Measurements from ENCODE around the gene CCDC78. TPM values are rescaled to one million over a fixed set of nuclear protein-coding genes. Genes with fewer than 3 reads are reported as not detected.

The CCDC78 gene
- total RNA-seq, 1 experiment from 2014 or later, result 10.0 TPM

DNA sequence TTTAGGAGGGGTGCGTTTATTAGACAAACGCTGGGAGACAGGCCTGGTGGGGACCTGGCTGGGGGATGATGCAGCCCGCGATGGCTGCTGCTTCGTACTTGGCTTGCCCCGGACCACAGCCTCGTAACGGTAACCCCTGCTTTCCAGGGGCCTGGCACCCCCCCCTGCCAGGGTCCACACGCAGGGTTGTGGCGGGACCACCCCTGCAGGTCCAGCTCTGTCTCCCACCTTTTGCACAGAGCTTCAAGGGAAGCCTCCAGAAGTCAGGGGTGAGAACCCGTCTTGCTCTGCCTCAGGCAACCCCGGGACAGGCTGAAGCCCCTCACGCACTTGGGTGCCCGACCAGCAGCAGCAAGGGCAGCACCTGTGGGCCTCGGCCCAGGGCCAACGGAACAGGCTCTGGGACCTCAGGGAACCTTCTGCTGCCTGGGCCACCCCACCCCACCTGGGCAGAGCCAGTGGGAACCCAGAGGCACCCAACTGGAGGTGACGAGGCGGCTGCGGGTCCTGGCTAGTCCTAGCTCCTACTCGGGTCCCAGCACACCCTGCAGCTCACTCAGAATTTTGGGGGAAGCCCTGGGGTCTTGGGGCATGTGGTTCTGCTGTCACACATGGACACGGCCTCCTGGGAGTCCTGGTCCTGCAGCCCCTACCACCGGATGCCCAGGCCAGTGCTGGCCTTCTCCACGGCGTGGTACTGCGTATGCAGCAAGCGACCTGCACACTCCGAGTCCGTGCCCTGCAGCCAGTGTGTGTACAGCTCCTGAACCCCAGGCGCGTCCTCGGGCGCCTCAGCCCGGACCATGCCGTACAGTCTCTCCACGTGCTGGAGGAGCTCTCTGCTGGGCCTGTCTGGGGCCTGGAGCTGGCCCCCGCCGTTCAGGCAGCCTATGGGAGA, 3.8 kb upstream of the CCDC78 start:
- no TSS peak for BruUV-seq (replicated peaks)
- no peaks in the 10 kb centered on the region for H3K27me3 Mint-ChIP-seq (ENCODE audit: unreplicated experiment)
- intact Hi-C loops (cut with micrococcal nuclease; ENCODE audit: unreplicated experiment), result no loop called here
- TF ChIP-seq, protein P1, sequence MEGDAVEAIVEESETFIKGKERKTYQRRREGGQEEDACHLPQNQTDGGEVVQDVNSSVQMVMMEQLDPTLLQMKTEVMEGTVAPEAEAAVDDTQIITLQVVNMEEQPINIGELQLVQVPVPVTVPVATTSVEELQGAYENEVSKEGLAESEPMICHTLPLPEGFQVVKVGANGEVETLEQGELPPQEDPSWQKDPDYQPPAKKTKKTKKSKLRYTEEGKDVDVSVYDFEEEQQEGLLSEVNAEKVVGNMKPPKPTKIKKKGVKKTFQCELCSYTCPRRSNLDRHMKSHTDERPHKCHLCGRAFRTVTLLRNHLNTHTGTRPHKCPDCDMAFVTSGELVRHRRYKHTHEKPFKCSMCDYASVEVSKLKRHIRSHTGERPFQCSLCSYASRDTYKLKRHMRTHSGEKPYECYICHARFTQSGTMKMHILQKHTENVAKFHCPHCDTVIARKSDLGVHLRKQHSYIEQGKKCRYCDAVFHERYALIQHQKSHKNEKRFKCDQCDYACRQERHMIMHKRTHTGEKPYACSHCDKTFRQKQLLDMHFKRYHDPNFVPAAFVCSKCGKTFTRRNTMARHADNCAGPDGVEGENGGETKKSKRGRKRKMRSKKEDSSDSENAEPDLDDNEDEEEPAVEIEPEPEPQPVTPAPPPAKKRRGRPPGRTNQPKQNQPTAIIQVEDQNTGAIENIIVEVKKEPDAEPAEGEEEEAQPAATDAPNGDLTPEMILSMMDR (IDR thresholded peaks at IDR 0.05; ENCODE audit: unreplicated experiment), result no peak
- no peak overlapping the region for H3K4me3 Mint-ChIP-seq (ENCODE audit: low read depth, unreplicated experiment)
- H3K27ac Mint-ChIP-seq (ENCODE audit: unreplicated experiment), result no peak overlapping the region
- DNase-seq, result no peak
- no peaks in the 10 kb centered on the region for H3K9me3 Mint-ChIP-seq (ENCODE audit: low read depth, unreplicated experiment)
- no peaks in the 10 kb centered on the region for H3K4me1 Mint-ChIP-seq (ENCODE audit: low read depth, unreplicated experiment)
- H3K36me3 Mint-ChIP-seq (ENCODE audit: insufficient read depth, unreplicated experiment), result peaks cover 62% of the 10 kb centered on the region
- CTCF ChIA-PET, result interaction anchor here (0.6 kb wide), 1 partner anchor 24 kb away, joined by 5 read pairs; no protein-coding TSS in a partner anchor

DNA sequence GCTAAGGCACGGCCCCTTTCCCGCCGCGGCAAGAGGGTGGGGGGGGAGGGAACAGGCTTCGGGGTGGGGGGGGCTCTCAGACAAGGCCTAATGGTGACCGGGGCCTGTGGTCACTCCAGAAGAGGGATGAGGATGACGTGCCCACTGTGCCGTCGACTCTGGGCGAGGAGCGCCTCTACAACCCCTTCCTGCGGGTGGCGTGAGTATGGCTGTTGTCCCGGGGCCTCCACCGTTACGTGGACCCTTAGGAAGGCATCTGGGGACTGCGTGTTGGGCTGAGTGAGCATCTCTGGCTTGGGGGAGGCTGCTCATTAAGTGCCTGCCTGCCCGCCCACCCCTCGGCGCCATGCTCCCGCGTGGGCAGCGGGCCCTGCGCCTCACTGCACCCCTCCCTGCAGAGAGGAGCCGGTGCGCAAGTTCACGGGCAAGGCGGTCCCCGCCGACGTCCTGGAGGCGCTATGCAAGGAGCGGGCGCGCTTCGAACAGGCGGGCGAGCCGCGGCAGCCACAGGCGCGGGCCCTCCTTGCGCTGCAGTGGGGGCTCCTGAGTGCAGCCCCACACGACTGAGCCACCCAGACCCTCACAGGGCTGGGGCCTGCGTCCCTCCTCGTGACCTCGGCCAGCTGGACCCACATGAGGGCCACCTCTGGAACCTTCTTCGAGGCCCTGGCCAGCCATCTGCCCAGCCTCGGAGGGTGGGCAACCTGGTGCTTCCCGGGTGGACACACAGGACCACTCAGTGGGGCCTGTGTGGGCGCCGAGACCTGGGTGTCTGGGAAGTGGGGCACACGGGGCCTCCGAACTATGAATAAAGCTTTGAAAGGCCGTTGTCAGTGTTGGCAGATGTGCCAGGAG, 2.9 kb upstream of the CCDC78 start:
- peaks cover 59% of the 10 kb centered on the region for H3K36me3 Mint-ChIP-seq (ENCODE audit: insufficient read depth, unreplicated experiment)
- H3K27me3 Mint-ChIP-seq (ENCODE audit: unreplicated experiment), result no peaks in the 10 kb centered on the region
- intact Hi-C loops (cut with micrococcal nuclease; ENCODE audit: unreplicated experiment), result no loop called here
- no peak overlapping the region for H3K27ac Mint-ChIP-seq (ENCODE audit: unreplicated experiment)
- no TSS peak for BruUV-seq (replicated peaks)
- no peaks in the 10 kb centered on the region for H3K9me3 Mint-ChIP-seq (ENCODE audit: low read depth, unreplicated experiment)
- CTCF ChIA-PET, result no interaction called here
- H3K4me3 Mint-ChIP-seq (ENCODE audit: low read depth, unreplicated experiment), result peak overlapping the region; percentile 74
- DNase-seq, result no peak
- no peaks in the 10 kb centered on the region for H3K4me1 Mint-ChIP-seq (ENCODE audit: low read depth, unreplicated experiment)
- TF ChIP-seq, protein P1 (IDR thresholded peaks at IDR 0.05; ENCODE audit: unreplicated experiment), result no peak

DNA sequence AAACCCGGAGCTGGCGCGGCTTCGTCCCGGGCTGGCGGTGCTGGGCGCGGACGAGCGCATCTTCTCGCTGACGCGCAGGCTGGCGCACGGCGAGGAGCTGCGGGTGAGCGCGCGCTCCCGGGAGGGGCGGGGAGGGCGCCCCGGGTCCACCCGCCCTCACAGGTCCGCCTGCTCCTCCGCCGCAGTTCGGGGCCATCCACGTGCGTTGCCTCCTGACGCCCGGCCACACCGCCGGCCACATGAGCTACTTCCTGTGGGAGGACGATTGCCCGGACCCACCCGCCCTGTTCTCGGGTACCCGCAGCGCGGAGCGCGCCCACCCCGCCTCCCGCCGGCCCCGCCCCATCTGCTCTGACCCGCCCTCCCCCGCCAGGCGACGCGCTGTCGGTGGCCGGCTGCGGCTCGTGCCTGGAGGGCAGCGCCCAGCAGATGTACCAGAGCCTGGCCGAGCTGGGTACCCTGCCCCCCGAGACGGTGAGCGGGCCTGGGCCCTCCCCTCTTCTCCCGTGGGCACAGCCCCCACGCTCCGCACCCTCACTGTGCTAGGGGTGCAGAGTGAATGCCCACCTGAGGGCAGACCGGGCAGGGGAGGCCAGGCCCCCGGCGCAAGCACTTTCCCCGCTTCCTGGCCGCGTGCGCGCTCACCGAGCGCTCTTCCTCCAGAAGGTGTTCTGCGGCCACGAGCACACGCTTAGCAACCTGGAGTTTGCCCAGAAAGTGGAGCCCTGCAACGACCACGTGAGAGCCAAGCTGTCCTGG, 2.1 kb upstream of the CCDC78 start:
- H3K27me3 Mint-ChIP-seq (ENCODE audit: unreplicated experiment), result no peaks in the 10 kb centered on the region
- DNase-seq, result peak; percentile 72
- intact Hi-C loops (cut with micrococcal nuclease; ENCODE audit: unreplicated experiment), result no loop called here
- BruUV-seq (replicated peaks), result no TSS peak
- peak overlapping the region; percentile 74 for H3K4me3 Mint-ChIP-seq (ENCODE audit: low read depth, unreplicated experiment)
- H3K36me3 Mint-ChIP-seq (ENCODE audit: insufficient read depth, unreplicated experiment), result peaks cover 60% of the 10 kb centered on the region
- TF ChIP-seq, protein P1 (IDR thresholded peaks at IDR 0.05; ENCODE audit: unreplicated experiment), result no peak
- H3K4me1 Mint-ChIP-seq (ENCODE audit: low read depth, unreplicated experiment), result no peaks in the 10 kb centered on the region
- no peaks in the 10 kb centered on the region for H3K9me3 Mint-ChIP-seq (ENCODE audit: low read depth, unreplicated experiment)
- CTCF ChIA-PET, result interaction anchor here (0.6 to 1.1 kb wide), 5 partner anchors 12 to 591 kb away, joined by 3 to 7 read pairs (median 3); partner anchors contain the start of gene CIAO3
- H3K27ac Mint-ChIP-seq (ENCODE audit: unreplicated experiment), result no peak overlapping the region

Data from Calu3 (cell line).